ENCODE measurements around the gene ZNF573. TPM values are rescaled to one million over a fixed set of nuclear protein-coding genes. Genes with fewer than 3 reads are reported as not detected.

Gene ZNF573
- total and polyA plus RNA-seq, 9 of the 15 experiments (the other 6 are each of a cell fraction or from before 2014, with no cell fraction given), result 1.5 to 7.9 (median 4.3) TPM

DNA sequence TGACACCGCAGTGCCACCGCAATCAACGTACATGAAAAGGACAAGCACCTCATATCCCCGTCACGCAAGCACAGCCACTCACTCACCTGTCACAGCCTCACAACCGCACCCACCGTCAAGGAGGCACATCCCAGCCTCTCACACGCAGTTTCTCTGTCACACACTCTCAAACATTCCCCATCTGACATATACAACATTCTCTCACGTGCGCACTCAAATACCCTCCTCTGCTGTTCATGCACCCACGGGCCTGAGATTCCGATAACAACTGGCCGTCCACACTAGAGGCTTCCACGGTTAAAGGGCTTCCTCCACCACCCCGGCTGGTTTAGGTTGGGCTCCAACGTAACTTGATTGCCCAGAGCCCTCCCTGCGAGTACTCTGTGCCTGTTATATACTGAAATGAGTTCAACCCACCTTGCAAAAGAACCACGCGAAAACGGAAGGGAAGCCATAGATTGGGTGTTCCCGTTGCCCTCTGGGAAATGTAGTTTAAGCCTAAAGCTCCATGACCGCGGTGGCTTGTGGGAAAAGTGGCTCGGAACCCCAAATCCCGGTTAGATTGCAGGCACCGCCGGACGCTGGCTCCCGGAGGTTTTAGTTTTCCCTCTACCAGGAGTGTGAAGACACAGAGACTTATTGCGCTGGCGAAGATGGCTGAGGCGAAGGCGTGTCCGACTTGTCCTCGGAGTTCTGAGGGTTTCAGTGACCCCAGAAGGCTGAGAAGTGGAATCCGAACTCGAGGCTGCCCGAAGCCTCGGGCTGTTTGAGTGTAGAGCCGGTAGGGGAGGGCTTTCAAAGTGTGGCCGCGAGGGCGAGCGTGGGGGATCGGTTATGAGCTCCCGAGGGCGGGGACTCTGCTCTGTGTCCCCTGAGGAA lies at the start of gene ZNF573 (continued):
- TF ChIP-seq TAF7 (tag; IDR thresholded peaks at IDR 0.05) (peak; percentile 59), SUPT5H (IDR thresholded peaks at IDR 0.05) (peak; percentile 79; the same call in 1 of the 2 replicates), HDAC2 (IDR thresholded peaks at IDR 0.05) (no peak), CTBP1 (IDR thresholded peaks at IDR 0.05; ENCODE audit: borderline replicate concordance) (0 out of 2 replicates have a peak, but pooled peaks have one; percentile 21), SNRNP70 (optimal IDR thresholded peaks at IDR 0.05; ENCODE audit: low read depth, low read length) (no peak), ZFX (CRISPR knock-in tag; IDR thresholded peaks at IDR 0.05) (0 out of 2 replicates have a peak, but pooled peaks have one; percentile 30), PHF8 (IDR thresholded peaks at IDR 0.05; ENCODE audit: borderline replicate concordance, low read length) (peak; percentile 43; the same call in 1 of the 2 replicates), KDM5B (IDR thresholded peaks at IDR 0.05; ENCODE audit: insufficient replicate concordance, low read depth, low read length) (no peak), SMAD1 (IDR thresholded peaks at IDR 0.05; ENCODE audit: low read depth, low read length, partially characterized antibody) (no peak), DIDO1 (tag; IDR thresholded peaks at IDR 0.05; ENCODE audit: low read depth) (no peak; the same call in 1 of the 2 replicates), E2F3 (CRISPR knock-in tag; IDR thresholded peaks at IDR 0.05) (no peak), NR2F6 (CRISPR knock-in tag; IDR thresholded peaks at IDR 0.05) (no peak), TAF1 (IDR thresholded peaks at IDR 0.05; ENCODE audit: control insufficient read depth, extremely low read depth, insufficient read depth, low read length, severe bottlenecking) (peak; percentile 53), MYC (IDR thresholded peaks at IDR 0.05; ENCODE audit: low read depth, low read length) (peak; percentile 54; the same call in 1 of the 2 replicates), MYC (CRISPR knock-in tag; IDR thresholded peaks at IDR 0.05; ENCODE audit: borderline replicate concordance, low read depth) (no peak)
- TF ChIP-seq, protein P1, sequence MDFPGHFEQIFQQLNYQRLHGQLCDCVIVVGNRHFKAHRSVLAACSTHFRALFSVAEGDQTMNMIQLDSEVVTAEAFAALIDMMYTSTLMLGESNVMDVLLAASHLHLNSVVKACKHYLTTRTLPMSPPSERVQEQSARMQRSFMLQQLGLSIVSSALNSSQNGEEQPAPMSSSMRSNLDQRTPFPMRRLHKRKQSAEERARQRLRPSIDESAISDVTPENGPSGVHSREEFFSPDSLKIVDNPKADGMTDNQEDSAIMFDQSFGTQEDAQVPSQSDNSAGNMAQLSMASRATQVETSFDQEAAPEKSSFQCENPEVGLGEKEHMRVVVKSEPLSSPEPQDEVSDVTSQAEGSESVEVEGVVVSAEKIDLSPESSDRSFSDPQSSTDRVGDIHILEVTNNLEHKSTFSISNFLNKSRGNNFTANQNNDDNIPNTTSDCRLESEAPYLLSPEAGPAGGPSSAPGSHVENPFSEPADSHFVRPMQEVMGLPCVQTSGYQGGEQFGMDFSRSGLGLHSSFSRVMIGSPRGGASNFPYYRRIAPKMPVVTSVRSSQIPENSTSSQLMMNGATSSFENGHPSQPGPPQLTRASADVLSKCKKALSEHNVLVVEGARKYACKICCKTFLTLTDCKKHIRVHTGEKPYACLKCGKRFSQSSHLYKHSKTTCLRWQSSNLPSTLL (IDR thresholded peaks at IDR 0.05), result no peak
- TF ChIP-seq, protein P2, sequence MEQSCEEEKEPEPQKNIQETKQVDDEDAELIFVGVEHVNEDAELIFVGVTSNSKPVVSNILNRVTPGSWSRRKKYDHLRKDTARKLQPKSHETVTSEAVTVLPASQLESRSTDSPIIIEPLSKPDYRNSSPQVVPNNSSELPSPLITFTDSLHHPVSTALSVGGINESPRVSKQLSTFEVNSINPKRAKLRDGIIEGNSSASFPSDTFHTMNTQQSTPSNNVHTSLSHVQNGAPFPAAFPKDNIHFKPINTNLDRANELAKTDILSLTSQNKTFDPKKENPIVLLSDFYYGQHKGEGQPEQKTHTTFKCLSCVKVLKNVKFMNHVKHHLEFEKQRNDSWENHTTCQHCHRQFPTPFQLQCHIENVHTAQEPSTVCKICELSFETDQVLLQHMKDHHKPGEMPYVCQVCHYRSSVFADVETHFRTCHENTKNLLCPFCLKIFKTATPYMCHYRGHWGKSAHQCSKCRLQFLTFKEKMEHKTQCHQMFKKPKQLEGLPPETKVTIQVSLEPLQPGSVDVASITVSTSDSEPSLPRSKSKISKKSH (CRISPR knock-in tag; IDR thresholded peaks at IDR 0.05), result no peak
- TF ChIP-seq, protein P3, sequence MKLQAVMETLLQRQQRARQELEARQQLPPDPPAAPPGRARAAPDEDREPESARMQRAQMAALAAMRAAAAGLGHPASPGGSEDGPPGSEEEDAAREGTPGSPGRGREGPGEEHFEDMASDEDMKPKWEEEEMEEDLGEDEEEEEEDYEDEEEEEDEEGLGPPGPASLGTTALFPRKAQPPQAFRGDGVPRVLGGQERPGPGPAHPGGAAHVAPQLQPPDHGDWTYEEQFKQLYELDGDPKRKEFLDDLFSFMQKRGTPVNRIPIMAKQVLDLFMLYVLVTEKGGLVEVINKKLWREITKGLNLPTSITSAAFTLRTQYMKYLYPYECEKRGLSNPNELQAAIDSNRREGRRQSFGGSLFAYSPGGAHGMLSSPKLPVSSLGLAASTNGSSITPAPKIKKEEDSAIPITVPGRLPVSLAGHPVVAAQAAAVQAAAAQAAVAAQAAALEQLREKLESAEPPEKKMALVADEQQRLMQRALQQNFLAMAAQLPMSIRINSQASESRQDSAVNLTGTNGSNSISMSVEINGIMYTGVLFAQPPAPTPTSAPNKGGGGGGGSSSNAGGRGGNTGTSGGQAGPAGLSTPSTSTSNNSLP (IDR thresholded peaks at IDR 0.05; ENCODE audit: borderline replicate concordance, low read depth, low read length), result no peak
- TF ChIP-seq, protein P4, sequence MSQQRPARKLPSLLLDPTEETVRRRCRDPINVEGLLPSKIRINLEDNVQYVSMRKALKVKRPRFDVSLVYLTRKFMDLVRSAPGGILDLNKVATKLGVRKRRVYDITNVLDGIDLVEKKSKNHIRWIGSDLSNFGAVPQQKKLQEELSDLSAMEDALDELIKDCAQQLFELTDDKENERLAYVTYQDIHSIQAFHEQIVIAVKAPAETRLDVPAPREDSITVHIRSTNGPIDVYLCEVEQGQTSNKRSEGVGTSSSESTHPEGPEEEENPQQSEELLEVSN (IDR thresholded peaks at IDR 0.05; ENCODE audit: borderline replicate concordance in 1 of 2, extremely low read depth in 1 of 2, insufficient read depth in 1 of 2, insufficient read length in 1 of 2, low read depth in 1 of 2, low read length in 1 of 2, poor library complexity in 1 of 2, severe bottlenecking in 1 of 2), result peak in 1 of 2 experiments; percentile 48

Measured in K562 (cell line).